ENCODE data around the gene SMTN.
"Not testable (repeated sequence)": the region's sequence is repeated elsewhere in the genome, so short reads cannot be mapped to it uniquely, and the experiment has no call there.

Gene SMTN

DNA sequence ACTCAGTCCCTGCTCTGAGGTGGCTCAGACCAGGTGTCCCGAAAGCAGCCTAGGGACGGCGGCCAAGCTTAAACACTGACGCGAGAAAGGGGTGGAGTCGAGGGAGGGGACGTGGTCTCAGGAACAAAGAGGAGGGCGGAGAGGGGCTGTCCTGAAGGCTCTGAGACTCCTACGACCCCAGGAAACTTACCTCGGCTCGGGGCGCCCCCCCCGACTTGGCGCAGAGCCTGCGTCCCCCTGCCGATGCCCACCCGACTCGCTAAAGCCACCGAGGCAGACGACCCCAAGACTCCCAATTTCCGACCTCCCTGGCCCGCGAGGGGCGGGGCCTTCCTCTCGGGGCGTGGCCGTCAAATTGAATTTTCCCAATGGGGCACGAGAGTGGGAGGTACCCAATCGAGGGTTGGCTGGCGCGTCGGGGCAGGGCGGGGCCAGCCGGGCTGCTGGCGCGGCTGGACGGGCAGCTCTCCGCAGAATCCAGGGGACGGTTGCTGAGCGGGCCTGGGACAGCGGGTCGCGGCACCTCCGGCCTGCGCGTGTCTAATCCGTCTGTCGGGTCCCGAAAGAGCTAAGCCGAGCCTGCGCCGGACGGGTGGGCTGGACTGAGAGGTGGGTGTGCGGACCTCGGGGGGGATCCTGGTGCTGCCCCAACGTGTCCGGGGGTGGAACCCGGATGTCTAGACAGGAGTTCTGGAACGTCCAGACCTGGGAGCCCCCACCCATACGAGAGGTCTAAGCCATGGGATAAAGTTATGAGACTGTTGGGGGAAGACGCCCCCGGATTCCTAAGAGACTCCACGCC lies at the start of gene SMTN:
Gene SMTN, plus strand, starts transcription at position 471 of the 802 bp plus-strand sequence. CDS start 1,941 bp downstream, outside the sequence.
- no peak for DNase-seq

DNA sequence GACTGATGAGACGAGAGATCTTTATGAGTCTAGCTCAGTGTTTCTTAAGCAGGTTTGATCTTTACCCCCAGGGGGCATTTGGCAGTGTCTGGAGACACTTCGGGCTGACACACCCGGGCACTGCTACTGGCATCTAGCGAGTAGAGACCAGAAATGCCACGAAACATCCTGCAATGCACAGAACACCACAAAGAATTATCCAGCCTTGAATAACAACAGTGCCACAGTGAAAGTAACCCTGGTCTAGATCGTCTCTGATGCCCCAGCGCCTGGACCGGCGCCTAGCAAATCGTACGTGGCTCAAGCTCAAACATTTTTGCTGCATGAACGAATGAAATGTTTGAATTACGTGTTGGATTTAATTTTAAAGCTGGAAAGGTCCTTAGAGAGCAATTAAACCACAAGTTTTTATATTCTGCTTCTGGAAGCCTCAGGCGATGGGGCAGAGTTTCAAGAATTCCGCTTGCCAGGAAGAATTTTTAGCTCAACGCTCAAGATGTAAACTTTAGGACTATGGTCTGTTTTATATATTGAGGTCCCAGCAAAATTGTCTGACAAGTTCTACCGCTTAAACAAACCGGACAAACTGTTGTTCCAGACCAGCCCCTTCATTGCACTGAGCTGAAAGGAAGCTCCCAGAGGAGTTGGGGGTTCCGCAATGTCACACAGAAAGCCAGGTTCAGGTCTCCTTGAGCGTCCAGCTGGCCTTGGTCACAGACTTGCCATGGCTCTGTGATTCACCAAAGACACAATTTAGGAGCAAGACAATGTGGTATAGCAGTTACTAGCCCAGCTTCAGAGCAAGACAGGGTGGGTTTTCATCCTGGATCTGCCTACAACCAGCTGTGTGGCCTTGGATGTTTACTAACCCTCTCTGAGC lies 44.2 kb upstream of the SMTN start:
- DNase-seq, result no peak

DNA sequence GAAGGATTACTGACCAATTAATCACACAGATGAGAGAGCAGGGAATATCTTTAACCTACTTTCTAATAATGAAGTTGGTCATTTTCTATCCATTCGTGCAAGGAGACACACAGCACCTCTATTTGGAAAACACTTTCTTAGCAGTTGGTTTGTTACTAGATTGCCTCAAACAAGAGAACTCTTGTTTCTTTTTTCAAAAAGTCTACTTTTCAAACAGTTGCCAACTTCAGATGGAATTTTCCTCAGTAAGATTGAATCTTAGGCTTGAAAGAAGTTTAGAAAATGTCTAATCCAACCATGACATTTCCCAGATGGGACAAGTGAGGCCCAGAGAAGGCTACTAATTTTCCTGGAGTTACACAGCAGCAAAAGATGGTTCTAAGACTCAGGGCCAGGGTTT lies 42.4 kb upstream of the SMTN start:
- DNase-seq, result no peak

DNA sequence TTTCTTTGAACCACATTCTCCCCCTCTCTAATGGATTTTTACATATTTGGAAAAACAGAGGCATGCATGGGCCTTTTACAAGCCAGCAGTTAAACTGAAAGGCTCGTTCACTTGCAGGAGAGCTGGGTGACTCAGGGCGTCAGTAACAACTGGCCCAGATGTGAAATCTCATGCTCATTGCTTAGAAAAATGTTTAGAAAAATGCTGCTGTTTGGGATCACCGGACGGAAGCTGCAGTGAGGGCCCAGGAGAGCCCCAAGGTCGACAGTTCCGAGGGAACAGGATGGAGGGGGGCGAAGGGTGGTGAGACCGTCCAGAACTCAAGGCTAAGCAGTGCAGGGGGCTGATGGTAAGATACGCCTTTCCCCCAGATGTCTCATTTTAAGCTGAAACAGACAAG lies 41.7 kb upstream of the SMTN start:
- no peak for DNase-seq

DNA sequence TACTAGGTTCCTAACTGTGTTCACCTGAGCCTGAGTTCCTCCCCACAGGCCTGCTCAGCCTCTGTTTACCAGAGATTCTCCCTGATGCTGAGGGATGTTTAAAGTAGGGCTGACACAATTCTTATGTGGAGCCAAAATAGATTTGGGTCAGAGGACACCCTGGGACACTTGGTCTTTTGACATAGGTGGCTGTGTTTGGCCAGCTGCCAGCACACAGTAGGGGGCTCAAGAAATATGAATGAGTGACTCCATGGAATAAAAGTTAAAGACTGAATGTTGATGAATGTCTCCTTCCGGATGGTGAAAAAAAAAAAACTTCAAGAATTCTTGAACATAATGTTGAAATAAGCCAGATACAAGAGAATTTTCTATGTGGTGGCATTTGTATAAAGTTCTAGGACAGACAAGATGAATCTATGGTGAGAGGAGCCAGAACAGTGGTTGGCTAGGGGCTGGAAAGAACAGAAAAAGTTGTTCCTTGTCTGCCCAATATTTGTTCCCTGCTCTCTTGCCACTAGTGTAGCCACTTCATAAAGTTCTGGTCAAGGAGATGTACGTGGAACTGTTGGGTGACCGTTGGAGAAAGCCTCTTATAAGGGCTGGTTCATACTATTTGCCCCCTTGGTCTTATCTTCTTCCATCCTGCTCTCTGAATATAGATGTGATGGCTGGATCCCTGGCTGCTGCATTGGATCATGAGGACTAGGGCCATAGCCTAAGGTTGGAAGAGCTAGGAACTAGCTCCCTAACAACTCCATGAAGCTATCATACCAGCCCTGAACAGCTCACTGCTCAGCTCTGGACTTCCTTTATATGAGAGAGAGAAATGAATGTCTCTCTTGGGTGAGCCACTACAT lies 40.3 kb upstream of the SMTN start:
- no peak for DNase-seq

DNA sequence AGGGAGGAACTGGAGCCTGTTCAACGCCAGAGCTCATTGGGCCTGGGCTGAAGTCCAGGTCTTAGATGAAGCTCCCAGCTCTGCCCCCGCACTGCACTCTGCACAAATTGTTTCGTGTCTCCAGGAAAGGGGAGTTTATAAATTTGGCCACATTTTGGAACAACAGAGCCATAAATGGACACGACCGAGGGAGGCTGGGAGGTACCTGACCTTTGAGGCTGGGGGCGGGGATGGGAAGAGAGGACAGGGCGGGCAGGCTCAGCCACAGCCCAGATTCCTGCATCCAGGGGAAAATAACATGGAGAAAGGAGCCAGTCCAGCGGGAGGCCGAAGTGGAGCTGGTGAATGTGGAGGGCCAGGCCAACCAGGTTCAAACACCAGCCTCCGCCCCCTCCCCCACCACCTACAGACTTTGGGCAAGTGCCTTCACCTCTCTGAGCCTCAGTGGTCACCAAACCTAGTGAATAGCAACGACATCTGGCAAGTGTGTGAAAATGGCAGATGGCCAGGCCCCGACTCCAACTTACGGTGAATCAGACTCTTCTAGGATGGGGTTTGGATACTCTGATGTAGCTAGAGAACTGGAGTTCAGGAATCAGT lies 36.8 kb upstream of the SMTN start:
- DNase-seq, result no peak

DNA sequence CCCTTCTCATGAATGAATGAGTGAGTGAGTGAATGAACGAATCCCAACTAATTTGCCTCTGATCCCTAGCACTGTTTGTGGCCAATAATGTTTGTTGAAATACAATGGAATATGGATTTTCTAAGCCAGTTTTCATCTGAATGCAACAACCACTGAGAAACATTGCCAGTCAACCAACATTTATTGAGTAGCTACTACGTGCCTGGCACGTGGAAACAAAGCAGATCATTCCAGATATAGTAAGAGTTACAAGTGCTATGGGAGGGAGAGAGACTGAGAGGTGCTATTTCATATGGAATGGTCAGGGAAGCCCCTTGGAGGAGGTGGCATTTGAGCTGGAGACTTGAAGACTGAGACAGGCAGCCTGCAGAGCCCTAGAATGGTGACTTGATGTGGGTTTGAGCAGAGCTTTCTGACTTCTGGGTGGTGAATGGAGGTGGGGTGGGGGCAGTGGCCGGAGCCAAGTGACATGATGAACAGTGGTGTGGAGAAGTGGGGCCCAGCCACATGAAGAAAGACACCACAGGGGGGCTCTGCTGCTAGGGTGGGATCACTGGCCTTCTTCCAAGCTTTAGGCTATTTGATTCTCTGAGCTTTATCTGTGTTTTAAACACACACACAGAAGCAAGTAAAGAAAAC lies 35.1 kb upstream of the SMTN start:
- no peak for DNase-seq

DNA sequence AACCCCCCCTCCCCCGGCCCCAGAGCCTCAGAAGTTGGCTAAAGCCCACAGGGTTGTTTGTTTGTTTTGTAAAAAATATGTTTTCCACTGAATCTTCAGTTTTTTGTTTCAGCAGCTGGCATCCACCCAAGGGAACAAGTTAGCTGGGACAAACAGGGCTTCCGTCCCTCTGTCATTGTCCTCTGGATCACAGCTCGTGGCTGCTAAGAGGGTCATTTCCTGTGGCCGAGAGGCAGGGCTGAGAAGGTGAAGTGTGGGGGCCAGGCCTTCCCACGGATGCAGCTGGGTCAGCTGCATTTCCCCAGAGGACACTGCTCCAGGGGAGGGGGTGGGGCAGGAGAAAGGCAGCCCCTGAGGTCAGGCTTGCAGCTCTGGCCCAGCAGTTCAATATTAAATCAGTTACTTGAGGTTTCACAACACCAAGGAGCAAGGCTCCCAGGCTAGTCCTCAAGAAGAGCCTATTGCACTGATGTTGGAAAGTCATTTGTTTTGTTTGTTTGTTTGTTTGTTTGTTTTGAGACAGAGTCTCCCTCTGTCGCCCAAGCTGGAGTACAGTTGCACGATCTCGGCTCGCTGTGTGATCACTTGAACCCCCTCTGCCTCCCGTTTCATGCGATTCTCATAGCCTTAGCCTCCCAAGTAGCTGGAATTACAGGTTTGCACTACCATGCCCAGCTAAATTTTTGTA lies 34.4 kb upstream of the SMTN start:
- no peak for DNase-seq

DNA sequence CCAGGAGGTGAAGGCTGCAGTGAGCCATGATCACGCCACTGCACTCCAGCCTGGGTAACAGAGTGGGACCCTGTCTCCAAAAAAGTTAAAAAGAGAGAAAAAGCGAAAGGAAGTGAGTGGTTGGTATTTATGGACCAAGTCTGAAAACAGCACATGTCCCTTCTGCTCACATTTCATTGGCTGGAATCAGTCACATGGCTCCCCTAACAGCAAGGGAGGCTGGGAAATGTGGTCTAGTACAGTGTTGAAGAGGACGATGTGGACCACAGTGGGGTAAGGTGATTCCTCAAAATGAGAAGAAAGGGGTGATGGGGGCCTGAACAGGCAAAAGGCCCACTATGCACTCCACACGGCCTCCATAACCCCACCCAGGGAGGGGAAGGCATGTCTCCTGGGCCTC lies 32.5 kb upstream of the SMTN start:
- no peak for DNase-seq

DNA sequence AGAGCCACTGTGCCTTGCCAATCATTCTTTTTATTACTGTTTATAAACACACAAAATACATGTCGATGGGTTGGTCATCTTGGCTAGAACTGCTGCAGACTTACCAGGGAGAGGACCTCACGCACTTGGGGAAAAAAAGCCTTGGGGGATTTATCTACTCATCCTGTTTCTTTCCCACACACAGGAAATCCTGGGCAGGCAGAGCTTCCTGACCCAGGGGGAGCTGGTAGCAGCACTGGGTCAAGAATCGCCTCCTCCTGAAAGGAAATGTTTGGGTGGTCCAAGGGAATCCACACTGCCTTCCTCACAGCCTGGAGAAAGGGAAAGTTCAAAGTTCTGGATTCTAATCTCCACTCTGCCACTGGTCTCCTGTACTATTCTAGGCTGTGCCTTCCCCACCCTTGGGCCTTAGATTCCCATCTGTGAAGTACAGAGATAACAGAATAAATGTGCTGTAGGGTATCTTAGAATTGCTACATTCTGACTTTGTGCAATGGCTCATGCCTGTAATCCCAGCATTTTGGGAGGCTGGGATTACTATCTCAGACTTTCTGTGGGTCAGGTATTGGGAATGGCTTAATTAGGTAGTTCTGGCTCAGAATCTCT lies 31.2 kb upstream of the SMTN start:
- no peak for DNase-seq

DNA sequence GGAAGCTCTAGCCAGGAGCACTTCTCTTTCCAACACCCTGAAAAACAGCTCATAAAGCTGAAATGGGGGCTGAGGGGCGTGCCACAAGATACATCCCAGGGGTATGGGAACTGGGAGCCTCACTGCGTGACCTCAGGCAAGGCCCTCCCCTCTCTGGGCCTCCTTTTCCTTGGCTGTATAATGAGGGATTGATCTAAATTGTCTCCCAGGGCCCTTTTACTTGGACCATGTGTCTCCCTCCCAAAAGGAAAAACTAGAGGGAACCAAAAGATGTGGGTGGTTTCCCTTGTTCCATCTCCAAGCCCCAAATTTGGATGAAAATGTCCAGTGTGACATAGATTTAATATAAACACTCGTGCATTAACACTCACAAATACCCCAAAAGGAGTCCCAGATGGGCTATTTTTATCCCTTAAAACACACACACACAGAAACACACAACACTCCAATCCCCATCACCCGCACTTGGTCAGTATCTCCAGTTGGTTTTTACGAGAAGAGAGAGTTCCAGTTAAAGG lies 25.9 kb upstream of the SMTN start:
- no peak for DNase-seq

DNA sequence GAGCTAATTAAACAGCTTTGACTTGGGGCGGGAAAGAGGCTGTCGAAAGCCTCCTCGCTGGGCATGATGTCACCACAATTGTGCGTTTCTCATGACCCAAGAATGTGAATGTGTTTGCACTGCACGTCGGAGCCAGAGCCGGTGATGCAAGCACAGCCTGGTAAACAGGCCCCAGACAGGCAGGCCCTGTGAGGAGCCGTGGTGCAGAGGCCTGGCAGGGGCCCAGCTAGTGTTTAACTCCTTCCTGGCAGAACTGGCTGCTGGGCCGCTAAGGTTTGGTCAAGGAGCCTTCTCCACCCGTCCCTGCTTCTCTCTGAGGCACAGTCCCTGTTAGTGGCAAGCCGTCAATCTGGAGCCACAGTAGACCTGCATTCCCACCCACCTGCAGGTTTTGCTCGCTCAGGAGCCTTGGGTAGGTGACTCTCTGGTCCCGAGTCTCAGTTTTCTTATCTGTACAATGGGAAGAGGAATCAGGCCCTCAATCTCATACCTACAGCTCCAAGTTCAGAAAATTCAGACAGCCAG lies 25.4 kb upstream of the SMTN start:
- no peak for DNase-seq

DNA sequence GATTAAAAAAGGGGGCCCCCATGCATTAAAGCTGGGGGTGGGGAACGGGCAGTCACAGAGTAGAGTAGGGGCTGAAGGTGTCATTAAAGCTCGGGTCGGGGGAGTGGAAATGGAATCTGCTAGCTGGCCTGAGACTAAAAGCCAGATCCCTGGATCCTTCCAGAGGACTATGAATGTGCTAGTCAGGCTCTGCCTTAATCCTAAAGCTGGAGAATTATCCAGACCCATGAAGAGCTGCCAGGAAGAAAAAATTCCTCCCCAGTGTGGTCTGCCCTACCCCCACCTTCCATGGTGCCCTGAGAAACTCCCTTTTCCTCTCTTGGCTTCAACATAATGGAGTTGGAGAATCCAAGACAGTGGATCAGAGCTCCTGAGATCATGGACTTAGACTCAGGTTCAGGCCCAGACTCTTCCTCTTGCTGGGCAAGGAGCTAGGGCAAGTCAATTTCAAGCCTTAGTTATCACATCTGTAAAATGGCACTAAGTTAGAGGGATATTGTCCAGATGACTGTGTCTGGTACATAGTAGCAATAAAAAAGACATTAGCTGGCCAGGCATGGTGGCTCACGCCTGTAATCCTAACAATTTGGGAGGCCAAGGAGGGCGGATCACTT lies 24.0 kb upstream of the SMTN start:
- no peak for DNase-seq

DNA sequence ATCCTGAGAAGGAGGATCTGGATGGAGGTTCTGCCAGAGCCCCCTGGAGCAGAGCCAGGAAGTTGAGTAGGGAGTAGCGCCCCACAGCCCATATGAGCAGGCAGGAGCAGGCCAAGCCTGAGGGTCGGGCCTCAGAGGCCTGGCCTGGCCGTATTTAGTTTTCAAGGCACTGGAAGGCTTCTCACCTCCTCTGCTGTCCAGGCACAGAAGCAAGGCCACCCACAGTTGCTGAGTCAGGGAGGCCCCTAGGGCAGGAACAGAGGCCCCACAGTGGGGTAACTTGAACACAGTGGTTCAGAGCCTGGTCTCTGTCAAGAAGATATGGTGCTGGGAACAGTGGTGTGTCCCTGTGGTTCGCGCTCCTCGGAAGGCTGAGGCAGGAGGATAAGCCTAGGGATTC lies 21.5 kb upstream of the SMTN start:
- DNase-seq, result not testable (repeated sequence)

DNA sequence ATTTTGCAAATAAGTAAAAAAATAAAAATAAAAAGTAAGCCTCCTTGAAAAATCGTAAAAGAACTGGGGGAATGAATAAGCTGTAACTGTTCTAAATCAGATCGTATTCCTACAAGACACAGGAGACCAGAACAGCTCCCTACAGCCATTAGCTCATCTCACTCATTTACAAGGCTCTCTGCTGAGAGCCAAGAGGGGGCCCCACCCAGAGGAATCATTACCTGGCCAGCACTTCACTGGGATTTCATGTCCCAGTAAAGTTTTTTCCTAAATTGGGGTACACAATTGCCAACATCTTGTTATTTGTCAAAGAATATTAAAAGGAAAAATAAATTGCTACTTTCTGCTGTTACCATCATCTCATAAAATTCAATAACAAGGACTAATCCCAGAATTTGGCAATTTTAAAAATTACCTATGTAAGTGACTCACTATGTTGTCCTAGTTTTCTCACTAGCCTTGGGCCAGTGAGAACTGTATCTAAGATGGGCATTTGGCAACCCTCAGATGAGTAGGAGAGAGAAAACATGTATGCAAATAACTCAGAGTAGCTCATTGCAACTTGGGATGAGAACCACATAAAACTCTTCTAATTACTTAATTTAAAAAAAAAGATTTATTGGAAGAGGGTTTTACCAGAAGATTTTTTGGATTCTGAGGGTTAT lies 18.4 kb upstream of the SMTN start:
- no peak for DNase-seq

DNA sequence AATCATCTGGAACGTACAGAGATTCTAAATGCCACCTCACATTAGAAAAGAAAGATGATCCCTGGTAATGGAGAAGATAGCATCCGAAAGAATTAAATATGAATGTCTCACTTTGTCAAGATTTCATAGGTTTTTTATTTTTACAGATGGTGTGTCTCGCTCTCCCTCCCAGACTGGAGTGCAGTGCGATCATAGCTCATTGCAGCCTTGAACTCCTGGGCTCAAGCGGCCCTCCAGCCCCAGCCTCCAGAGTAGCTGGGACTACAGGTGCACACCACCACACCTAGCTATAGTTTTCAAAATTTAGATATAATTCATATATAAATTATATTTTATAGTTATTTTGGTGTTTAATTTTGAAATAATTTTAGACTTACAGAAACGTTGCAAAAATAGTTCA lies 16.7 kb upstream of the SMTN start:
- no peak for DNase-seq

DNA sequence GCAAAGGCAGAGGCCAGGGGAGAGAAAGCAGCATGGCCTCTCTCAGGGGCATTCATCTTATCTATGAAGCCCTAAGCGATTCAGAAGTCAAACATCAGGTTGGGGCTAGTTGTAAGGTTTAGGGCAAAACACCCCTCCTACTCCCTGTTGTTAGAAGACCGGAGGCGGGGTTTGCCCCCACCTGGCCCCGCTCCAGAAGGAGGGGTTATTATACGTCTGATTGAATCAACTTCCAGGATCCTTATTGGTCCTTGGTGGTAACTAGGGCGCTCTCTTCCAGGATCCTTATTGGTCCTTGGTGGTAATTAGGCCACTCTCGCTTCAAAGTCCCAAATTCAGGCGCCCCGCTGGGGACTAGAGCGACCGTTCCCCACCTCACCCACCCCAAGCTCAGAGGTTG lies 12.1 kb upstream of the SMTN start:
- DNase-seq, result no peak

DNA sequence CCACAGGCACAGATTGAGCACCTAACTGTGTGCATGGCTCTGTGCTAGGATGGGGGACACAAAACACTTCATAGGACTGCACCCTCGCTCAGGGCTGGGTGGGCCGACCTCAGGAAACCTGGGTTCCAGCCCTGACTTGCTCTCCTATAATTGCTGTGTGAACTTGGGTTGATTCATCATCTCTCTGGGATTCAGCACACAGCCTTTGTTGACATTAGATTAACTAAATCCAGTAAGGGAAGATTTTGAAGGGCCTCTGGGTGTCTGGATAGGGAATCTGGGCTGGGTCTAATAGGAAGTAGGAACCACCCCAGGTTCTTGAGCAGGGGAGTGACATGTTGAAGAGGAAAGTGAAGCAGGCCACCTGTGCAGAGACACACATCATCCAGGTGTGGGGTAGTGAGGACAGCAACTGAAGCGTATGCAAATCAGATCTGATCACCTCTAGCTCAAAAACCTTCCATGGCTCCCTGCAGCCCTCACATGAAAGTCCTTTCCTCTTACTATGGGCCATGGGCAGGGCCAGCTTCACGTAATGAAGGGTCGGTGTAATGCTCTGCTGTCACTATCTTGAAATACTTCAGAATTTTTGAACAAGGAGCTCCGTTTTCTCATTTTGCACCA lies 11.3 kb upstream of the SMTN start:
- DNase-seq, result not testable (repeated sequence)

DNA sequence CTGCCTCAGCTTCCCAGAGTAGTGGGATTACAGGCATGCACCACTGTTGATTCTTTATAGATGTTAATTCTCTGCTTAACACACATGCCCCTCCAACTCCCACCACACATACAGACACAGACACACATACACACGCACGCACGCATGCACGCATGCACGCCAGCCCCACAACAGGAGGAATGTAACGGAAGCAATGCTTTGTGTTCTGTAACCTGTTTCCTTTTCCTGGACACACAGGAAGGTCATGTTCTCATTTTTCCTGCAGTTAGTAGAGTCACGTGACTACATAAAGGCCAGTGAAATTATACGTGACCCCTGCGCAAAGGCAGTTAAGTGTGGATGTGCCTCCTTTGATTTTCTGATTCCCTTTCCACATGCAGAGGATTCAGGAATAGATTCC lies 8.0 kb upstream of the SMTN start:
- not testable (repeated sequence) for DNase-seq

Measured in SIG-M5 (cell line).